Endothelial cell of coronary artery (primary cell): ENCODE measurements around the gene MKNK1. TPM values are rescaled to one million over a fixed set of nuclear protein-coding genes. Genes with fewer than 3 reads are reported as not detected.

ENCODE experiments used
- total RNA-seq: library from RNA; depleted of rRNA; stranded (reverse); fragments of >200 nt; gene quantifications from 2 replicates; pipeline ENCODE4 v1.2.3, GENCODE V29; 2014

Gene MKNK1
- 13.6 and 16.3 TPM in 2 replicates for total RNA-seq

DNA sequence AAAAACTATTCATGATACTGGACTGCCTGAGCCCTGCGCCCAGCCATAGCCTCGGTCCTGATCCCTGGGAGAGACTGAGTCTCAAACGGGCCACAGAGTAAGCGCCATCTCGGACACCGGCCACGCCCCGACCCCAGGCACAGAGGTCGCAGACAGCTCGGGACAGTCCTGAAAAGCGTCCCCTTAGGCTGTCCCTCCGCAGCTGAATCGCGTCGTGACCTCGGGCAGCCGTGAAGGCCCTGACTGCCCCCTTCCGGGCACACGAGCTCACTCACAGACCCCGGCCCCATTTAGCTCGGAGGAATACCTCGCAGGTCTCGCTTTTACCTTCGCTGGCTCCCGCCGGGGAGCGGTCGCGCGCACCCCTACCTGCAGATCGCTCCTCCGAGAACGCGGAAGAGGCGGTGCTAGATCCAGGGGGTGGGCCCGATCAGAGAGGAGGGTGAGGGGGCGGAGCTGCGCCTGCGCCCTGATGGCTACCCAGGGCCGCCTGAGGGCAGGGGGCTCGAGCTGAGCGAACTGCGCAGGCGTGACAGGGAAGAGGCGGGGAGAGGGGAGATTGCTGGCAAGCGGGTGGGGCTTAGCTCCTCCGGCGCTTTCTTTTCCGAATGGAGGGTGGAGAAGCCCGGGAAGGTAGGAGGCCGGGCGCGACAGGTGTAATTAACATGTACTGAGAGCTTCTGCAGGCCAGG, at the start of gene MKNK1:
MKNK1 (minus strand) TSS at position 411 of the 692 bp plus-strand sequence. CDS start 20,941 bp downstream, outside the sequence.

DNA sequence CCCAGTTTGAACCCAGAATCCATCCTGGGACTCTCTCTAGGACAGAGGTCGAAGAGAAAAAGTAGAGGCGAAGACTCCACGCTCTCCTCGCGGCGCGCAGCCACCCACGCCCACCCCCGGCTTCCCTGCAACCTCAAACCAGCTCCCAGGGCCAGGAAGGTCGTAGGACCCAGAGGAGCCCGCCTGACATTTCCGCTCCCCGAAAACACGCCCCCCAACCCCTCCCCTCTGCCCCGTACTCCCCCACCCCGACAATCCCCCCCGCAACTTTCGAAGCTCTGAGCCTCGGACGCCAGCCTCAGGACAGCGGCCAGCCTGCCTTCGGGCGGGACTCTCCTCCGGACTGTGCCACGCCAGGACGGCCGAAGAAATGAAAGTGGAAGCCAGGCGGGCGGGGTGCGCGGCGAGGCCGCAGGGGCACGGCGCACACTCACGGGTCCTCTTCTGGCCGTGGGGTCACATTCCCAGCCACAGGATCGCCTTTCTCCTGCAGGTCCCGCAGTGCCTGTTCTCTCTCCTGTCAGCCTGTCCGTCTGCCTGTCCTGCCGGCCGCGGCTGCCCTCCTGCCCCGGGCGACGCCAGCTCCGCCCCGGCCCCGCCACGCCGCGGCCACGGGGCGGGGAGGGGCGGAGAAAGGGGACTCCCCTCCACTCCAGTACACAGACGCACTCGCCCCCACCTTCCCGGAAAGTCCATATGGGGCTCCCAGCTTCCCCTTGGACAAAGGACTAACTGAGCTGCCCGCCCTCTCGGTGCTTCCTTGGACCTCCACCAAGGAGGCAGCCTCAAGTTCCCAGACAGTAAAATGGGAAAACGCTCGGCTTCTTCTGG, 12.4 kb upstream of the MKNK1 start, which contains the start of gene MOB3C:
MOB3C (minus strand) TSS at position 535 of the 831 bp plus-strand sequence. CDS start 3,490 bp downstream, outside the sequence.

DNA sequence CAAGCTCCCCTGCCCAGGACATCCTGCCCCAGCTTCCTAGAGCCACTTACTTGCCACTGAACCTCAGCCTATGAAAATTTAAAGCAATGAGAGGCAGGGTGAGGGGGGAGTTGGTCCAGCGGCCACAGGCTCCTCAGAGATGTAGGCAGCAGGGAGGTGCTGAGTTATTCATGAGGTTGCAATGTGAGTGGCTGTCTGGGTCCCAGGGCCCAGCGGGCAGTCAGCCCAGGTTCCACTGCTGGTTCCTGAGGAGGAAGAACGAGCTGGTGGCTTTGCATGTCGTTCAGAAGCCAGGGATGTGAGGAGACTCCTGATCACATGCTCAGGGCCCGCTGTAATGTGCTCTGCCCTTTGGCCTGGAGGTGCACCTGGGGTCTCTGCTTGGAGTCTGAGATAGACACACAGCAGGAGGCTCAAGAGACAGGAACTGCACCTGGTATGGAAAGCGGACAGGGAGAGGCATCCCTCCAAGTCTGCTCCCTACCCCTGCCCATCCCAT, 52.4 kb downstream of the MKNK1 start, which contains the start of gene KNCN:
KNCN (minus strand) TSS at position 51 of the 499 bp plus-strand sequence. CDS start 432 bp downstream, outside the sequence.

Other genes with a start within 250 kb of the MKNK1 start
- gene FAAH, start 210.0 kb downstream of the MKNK1 start, total RNA-seq: 0.27 and 0.75 TPM in 2 replicates
- gene DMBX1, start 114.4 kb downstream of the MKNK1 start, total RNA-seq: not detected in 2 replicates
- gene KNCN, start 52.6 kb downstream of the MKNK1 start, total RNA-seq: not detected in 2 replicates
- gene MOB3C, start 12.5 kb upstream of the MKNK1 start, total RNA-seq: 7.8 and 8.7 TPM in 2 replicates
- 22.9 and 24.9 TPM in 2 replicates for gene ATPAF1, start 64.1 kb upstream of the MKNK1 start, total RNA-seq
- gene TEX38, start 67.6 kb upstream of the MKNK1 start, total RNA-seq: not detected in 2 replicates
- 43.3 and 49.1 TPM in 2 replicates for gene EFCAB14, start 114.8 kb upstream of the MKNK1 start, total RNA-seq
- gene CYP4B1, start 194.8 kb upstream of the MKNK1 start, total RNA-seq: not detected in 2 replicates